Prostate gland (tissue), 2 donors: ENCODE data around the gene PAFAH2.

Experiments
- POLR2A ChIP-seq: fragments of 450-650 bp; IDR thresholded peaks from one replicate; pipeline ENCODE4 v1.6.1; 2016; ENCODE audit warnings: antibody characterized with exemption, mild to moderate bottlenecking
- POLR2AphosphoS5 ChIP-seq: sonication (generic); formaldehyde crosslinking; IDR thresholded peaks from one replicate; pipeline ENCODE4 v1.6.1; 2017; ENCODE audit warnings: antibody characterized with exemption
- TF ChIP-seq, protein P1 (sequence below), 4 experiments: fragments of 200-600 bp in 2 of 4; fragments of 450-650 bp in 2 of 4; sonication (generic) in 2 of 4; IDR thresholded peaks; 1 replicate in 3 of 4; 2 replicates in 1 of 4; pipeline ENCODE4 v1.5.1; 2016 to 2019; ENCODE audit warnings: antibody characterized with exemption in 4 of 4, mild to moderate bottlenecking in 2 of 4, moderate library complexity in 2 of 4

DNA sequence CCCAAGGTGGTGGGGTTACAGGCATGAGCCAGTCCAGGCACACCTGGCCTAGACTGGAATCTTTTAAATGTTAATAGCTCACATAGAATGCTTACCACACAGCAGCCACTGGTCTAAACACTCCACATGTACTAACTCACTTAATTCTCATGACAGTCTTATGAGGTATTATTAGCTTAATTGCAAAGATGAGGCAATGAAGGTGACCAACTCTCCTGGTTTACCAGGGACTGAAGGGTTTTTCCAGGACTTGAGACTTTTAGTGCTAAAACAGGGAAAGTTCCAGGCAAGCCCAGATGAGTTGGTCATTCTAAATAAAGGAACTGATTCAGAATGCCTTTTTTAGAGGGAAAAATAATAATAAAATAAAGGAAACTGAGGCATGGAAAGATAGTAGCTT, 84.7 kb downstream of the PAFAH2 start:
- TF ChIP-seq, protein P1, sequence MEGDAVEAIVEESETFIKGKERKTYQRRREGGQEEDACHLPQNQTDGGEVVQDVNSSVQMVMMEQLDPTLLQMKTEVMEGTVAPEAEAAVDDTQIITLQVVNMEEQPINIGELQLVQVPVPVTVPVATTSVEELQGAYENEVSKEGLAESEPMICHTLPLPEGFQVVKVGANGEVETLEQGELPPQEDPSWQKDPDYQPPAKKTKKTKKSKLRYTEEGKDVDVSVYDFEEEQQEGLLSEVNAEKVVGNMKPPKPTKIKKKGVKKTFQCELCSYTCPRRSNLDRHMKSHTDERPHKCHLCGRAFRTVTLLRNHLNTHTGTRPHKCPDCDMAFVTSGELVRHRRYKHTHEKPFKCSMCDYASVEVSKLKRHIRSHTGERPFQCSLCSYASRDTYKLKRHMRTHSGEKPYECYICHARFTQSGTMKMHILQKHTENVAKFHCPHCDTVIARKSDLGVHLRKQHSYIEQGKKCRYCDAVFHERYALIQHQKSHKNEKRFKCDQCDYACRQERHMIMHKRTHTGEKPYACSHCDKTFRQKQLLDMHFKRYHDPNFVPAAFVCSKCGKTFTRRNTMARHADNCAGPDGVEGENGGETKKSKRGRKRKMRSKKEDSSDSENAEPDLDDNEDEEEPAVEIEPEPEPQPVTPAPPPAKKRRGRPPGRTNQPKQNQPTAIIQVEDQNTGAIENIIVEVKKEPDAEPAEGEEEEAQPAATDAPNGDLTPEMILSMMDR (IDR thresholded peaks at IDR 0.05), result no peak
- TF ChIP-seq POLR2A (no peak), POLR2AphosphoS5 (no peak)
